HCT116 (cell line): ENCODE measurements around the gene NPFF. TPM values are rescaled to one million over a fixed set of nuclear protein-coding genes. Genes with fewer than 3 reads are reported as not detected.

Experiments
- ATAC-seq: fragments of 200-7000 bp; cut with Tn5 transposase; 2 replicates; pipeline ENCODE4 v1.9.1; 2020; ENCODE audit warnings: mild to moderate bottlenecking, moderate library complexity
- BruUV-seq: library from RNA; stranded (reverse); fragments of 400-500 nt; replicated peaks from 2 replicates; lab custom pipeline; 2021; lab: Mats Ljungman, UMichigan
- CTCF ChIA-PET: fragments of 300-600 bp; sonication (Branson Sonifier 250); formaldehyde crosslinking; loops from one replicate; lab custom pipeline; 2021; ENCODE audit warnings: antibody characterized with exemption; lab: Charles Lee
- POLR2A ChIA-PET: fragments of 300-600, 350-600 bp; sonication (Branson Sonifier 250); formaldehyde crosslinking; loops from one replicate; lab custom pipeline; 2021; ENCODE audit warnings: antibody characterized with exemption; lab: Charles Lee
- RAD21 ChIA-PET, 2 experiments: fragments of 300-600 bp; sonication (Branson Sonifier 250); formaldehyde crosslinking; loops; one replicate each; lab custom pipeline; 2023; ENCODE audit warnings: low total read pairs in 2 of 2; ENCODE audit not compliant: uncharacterized antibody in 2 of 2, unreplicated experiment in 2 of 2, low non-redundant PET in 1 of 2; lab: Charles Lee
- DNase-seq: peaks from one replicate; pipeline ENCODE4 v3.0.0-alpha.2; 2010; ENCODE audit warnings: low read depth, low spot score
- H2AFZ ChIP-seq: fragments of 200-600 bp; shearing (Covaris generic), sonication (generic); 2 replicates; pipeline ENCODE4 v1.6.1; 2017; ENCODE audit warnings: low read depth, mixed run types, mixed read lengths, antibody characterized with exemption, low read length; ENCODE audit not compliant: poor library complexity, severe bottlenecking
- H3K27ac ChIP-seq: 2 replicates; pipeline ENCODE4 v1.5.1; 2012; ENCODE audit warnings: low read depth, low read length
- H3K27me3 ChIP-seq: fragments of 200-600 bp; sonication (generic); 2 replicates; pipeline ENCODE4 v1.6.1; 2016; ENCODE audit warnings: mixed run types, low read length, mixed read lengths; ENCODE audit not compliant: insufficient read depth
- H3K36me3 ChIP-seq, 2 experiments: fragments of 200-500 bp in 1 of 2; fragments of 200-600 bp in 1 of 2; sonication (Bioruptor generic) in 1 of 2; sonication (generic) in 1 of 2; 2 replicates each; pipeline versions ENCODE4 v1.5.1 to v1.6.1; 2014 to 2016; ENCODE audit warnings: low read length in 2 of 2, inconsistent platforms in 1 of 2, mixed read lengths in 1 of 2, mixed run types in 1 of 2; ENCODE audit not compliant: insufficient read depth in 2 of 2, control insufficient read depth in 1 of 2
- H3K4me1 ChIP-seq, 2 experiments: fragments of 200-600 bp in 1 of 2; sonication (generic) in 1 of 2; 2 replicates each; pipeline versions ENCODE4 v1.5.1 to v1.6.1; 2012 to 2017; ENCODE audit warnings: low read length in 2 of 2, inconsistent platforms in 1 of 2, mild to moderate bottlenecking in 1 of 2, mixed read lengths in 1 of 2, mixed run types in 1 of 2, moderate library complexity in 1 of 2; ENCODE audit not compliant: insufficient read depth in 2 of 2, control insufficient read depth in 1 of 2
- H3K4me2 ChIP-seq: fragments of 200-600 bp; sonication (generic); 2 replicates; pipeline ENCODE4 v1.6.1; 2017; ENCODE audit warnings: mixed run types, low read length, mixed read lengths
- H3K4me3 ChIP-seq, 2 experiments: fragments of 200-600 bp in 1 of 2; sonication (generic) in 1 of 2; replicated peaks in 1 of 2; 2 replicates each; pipeline ENCODE4 v1.5.1; 2011 to 2016; ENCODE audit warnings: low read length in 2 of 2, control low read depth in 1 of 2, low read depth in 1 of 2, mild to moderate bottlenecking in 1 of 2, mixed read lengths in 1 of 2, mixed run types in 1 of 2
- H3K79me2 ChIP-seq: fragments of 200-600 bp; sonication (generic); 2 replicates; pipeline ENCODE4 v1.6.1; 2017; ENCODE audit warnings: mild to moderate bottlenecking, mixed run types, low read length, moderate library complexity, mixed read lengths; ENCODE audit not compliant: insufficient read depth
- H3K9ac ChIP-seq: fragments of 200-600 bp; sonication (generic); 2 replicates; pipeline ENCODE4 v1.6.1; 2016; ENCODE audit warnings: low read length, mixed read lengths
- H3K9me2 ChIP-seq: fragments of 200-600 bp; sonication (generic), shearing (Covaris generic); 2 replicates; pipeline ENCODE4 v1.6.1; 2017; ENCODE audit warnings: mixed run types, mild to moderate bottlenecking, moderate library complexity; ENCODE audit not compliant: insufficient read depth
- H3K9me3 ChIP-seq, 2 experiments: fragments of 200-500 bp in 1 of 2; fragments of 200-600 bp in 1 of 2; sonication (Bioruptor generic) in 1 of 2; sonication (generic) in 1 of 2; 2 replicates each; pipeline ENCODE4 v1.6.1; 2014 to 2017; ENCODE audit warnings: low read length in 2 of 2, mixed read lengths in 2 of 2, inconsistent platforms in 1 of 2, low read depth in 1 of 2, mild to moderate bottlenecking in 1 of 2, mixed run types in 1 of 2, moderate library complexity in 1 of 2; ENCODE audit not compliant: control insufficient read depth in 1 of 2, insufficient read depth in 1 of 2
- H4K20me1 ChIP-seq: fragments of 200-600 bp; sonication (generic), shearing (Covaris generic); 2 replicates; pipeline ENCODE4 v1.6.1; 2017; ENCODE audit warnings: mixed run types, mild to moderate bottlenecking, moderate library complexity; ENCODE audit not compliant: insufficient read depth
- POLR2A ChIP-seq: IDR thresholded peaks from 2 replicates; pipeline ENCODE4 v1.7.0; 2011; ENCODE audit warnings: borderline replicate concordance; ENCODE audit not compliant: insufficient read depth, insufficient read length; ENCODE audit errors: extremely low read depth
- SIN3A ChIP-seq: IDR thresholded peaks from 2 replicates; pipeline ENCODE4 v1.6.1; 2012; ENCODE audit warnings: low read depth
- SP1 ChIP-seq: IDR thresholded peaks from 2 replicates; pipeline ENCODE4 v1.6.1; 2012; ENCODE audit warnings: low read depth
- intact Hi-C: fragments of 100-400 bp; cut with micrococcal nuclease; formaldehyde crosslinking; loops from 2 replicates; pipeline ENCODE4 v1.10.0; 2022
- total RNA-seq: library from RNA; stranded (reverse); gene quantifications from one replicate; pipeline ENCODE4 v1.2.1, GENCODE V29; 2021; ENCODE audit not compliant: unreplicated experiment
- TF ChIP-seq, protein P1 (sequence below): IDR thresholded peaks from 2 replicates; pipeline ENCODE4 v1.6.1; 2012; ENCODE audit warnings: low read depth

NPFF gene
- total RNA-seq, 1 experiment from 2014 or later: not detected

- Histone ChIP-seq H3K4me3 (no peak overlapping the region), H3K9me2 (no peaks in the 10 kb centered on the region), H3K9me3 (no peaks in the 10 kb centered on the region), H2AFZ (no peak overlapping the region), H3K9ac (no peak overlapping the region), H3K27me3 (no peaks in the 10 kb centered on the region), H3K4me2 (no peak overlapping the region), H3K4me1 (peaks cover 0 to 2% of the 10 kb centered on the region in 2 experiments; a peak in 2 of 4 replicates), H3K27ac (no peak overlapping the region), H4K20me1 (no peaks in the 10 kb centered on the region; the same call in 1 of the 2 replicates), H3K36me3 (peaks cover 11 to 27% of the 10 kb centered on the region in 2 experiments; a peak in 3 of 4 replicates), H3K79me2 (peaks cover 3% of the 10 kb centered on the region; the same call in 1 of the 2 replicates)
- POLR2A ChIA-PET: no interaction called here
- CTCF ChIA-PET: no interaction called here
- RAD21 ChIA-PET: no interaction called here
- no peak for TF ChIP-seq SP1
- TF ChIP-seq POLR2A: no peak
- TF ChIP-seq, protein P1, sequence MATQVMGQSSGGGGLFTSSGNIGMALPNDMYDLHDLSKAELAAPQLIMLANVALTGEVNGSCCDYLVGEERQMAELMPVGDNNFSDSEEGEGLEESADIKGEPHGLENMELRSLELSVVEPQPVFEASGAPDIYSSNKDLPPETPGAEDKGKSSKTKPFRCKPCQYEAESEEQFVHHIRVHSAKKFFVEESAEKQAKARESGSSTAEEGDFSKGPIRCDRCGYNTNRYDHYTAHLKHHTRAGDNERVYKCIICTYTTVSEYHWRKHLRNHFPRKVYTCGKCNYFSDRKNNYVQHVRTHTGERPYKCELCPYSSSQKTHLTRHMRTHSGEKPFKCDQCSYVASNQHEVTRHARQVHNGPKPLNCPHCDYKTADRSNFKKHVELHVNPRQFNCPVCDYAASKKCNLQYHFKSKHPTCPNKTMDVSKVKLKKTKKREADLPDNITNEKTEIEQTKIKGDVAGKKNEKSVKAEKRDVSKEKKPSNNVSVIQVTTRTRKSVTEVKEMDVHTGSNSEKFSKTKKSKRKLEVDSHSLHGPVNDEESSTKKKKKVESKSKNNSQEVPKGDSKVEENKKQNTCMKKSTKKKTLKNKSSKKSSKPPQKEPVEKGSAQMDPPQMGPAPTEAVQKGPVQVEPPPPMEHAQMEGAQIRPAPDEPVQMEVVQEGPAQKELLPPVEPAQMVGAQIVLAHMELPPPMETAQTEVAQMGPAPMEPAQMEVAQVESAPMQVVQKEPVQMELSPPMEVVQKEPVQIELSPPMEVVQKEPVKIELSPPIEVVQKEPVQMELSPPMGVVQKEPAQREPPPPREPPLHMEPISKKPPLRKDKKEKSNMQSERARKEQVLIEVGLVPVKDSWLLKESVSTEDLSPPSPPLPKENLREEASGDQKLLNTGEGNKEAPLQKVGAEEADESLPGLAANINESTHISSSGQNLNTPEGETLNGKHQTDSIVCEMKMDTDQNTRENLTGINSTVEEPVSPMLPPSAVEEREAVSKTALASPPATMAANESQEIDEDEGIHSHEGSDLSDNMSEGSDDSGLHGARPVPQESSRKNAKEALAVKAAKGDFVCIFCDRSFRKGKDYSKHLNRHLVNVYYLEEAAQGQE: no peak
- no peak for TF ChIP-seq SIN3A
- no TSS peak for BruUV-seq
- DNase-seq: no peak
- intact Hi-C loops: no loop called here
- ATAC-seq: no peak
Observed at GRCh38 chr12:53486736-53487487, 20.4 kb downstream of the NPFF start.
